ENCODE data around the gene EXOC6B. TPM values are rescaled to one million over a fixed set of nuclear protein-coding genes. Genes with fewer than 3 reads are reported as not detected.

The EXOC6B gene
- total RNA-seq, 6 experiments from 2014 or later, result 7.8 to 15.1 (median 9.1) TPM

GRCh38 chr2:72442270-72442669 is 383.6 kb downstream of the EXOC6B start:
- DNase-seq (no peak), ATAC-seq (no peak)
- Histone ChIP-seq H3K9me3 (no peaks in the 10 kb centered on the region), H3K27ac (no peak overlapping the region), H3K4me3 (no peak overlapping the region), H3K4me1 (no peaks in the 10 kb centered on the region), H3K27me3 (no peaks in the 10 kb centered on the region), H3K36me3 (no peaks in the 10 kb centered on the region)
- WGBS (ENCODE audit: insufficient coverage, low coverage, low lambda C conversion rate, missing lambda C conversion rate), result 91% methylated on average over 2 of the region's 2 CpGs
- TF ChIP-seq POLR2A (IDR thresholded peaks at IDR 0.05), result no peak
- no peak for TF ChIP-seq CTCF (IDR thresholded peaks at IDR 0.05)
- intact Hi-C loops (cut with DNase I), result no loop called here

GRCh38 chr2:72439892-72440291 is 385.9 kb downstream of the EXOC6B start:
- intact Hi-C loops (cut with DNase I), result no loop called here
- WGBS (ENCODE audit: insufficient coverage, low coverage, low lambda C conversion rate, missing lambda C conversion rate), result 91% methylated on average over 5 of the region's 5 CpGs
- no peak for ATAC-seq

GRCh38 chr2:72438364-72438763 is 387.5 kb downstream of the EXOC6B start:
- DNase-seq, result no peak
- 41% methylated on average over 3 of the region's 3 CpGs for WGBS (ENCODE audit: insufficient coverage, low coverage, low lambda C conversion rate, missing lambda C conversion rate)
- Histone ChIP-seq H3K9me3 (no peaks in the 10 kb centered on the region), H3K36me3 (no peaks in the 10 kb centered on the region), H3K27ac (no peak overlapping the region), H3K4me1 (no peaks in the 10 kb centered on the region), H3K27me3 (no peaks in the 10 kb centered on the region), H3K4me3 (no peak overlapping the region)
- ATAC-seq, result peak in 3 of 4 donors; percentile 44 to 95 (median 86)
- TF ChIP-seq POLR2A (IDR thresholded peaks at IDR 0.05) (no peak), CTCF (IDR thresholded peaks at IDR 0.05) (no peak)
- intact Hi-C loops (cut with DNase I), result no loop called here

More at GRCh38 chr2:72439892-72440291, 385.9 kb downstream of the EXOC6B start:
- no peak for DNase-seq
- Histone ChIP-seq H3K27me3 (no peaks in the 10 kb centered on the region), H3K9me3 (no peaks in the 10 kb centered on the region), H3K4me3 (no peak overlapping the region), H3K4me1 (no peaks in the 10 kb centered on the region), H3K36me3 (no peaks in the 10 kb centered on the region), H3K27ac (no peak overlapping the region)
- no peak for TF ChIP-seq CTCF (IDR thresholded peaks at IDR 0.05)
- TF ChIP-seq POLR2A (IDR thresholded peaks at IDR 0.05), result no peak

GRCh38 chr2:72431737-72432136 is 394.1 kb downstream of the EXOC6B start:
- Histone ChIP-seq H3K9me3 (no peaks in the 10 kb centered on the region), H3K4me3 (no peak overlapping the region), H3K27me3 (no peaks in the 10 kb centered on the region), H3K4me1 (no peaks in the 10 kb centered on the region), H3K27ac (no peak overlapping the region), H3K36me3 (no peaks in the 10 kb centered on the region)
- TF ChIP-seq POLR2A (IDR thresholded peaks at IDR 0.05) (no peak), CTCF (IDR thresholded peaks at IDR 0.05) (no peak)
- DNase-seq (no peak), ATAC-seq (no peak)
- intact Hi-C loops (cut with DNase I), result no loop called here
- 97% methylated on average over 4 of the region's 4 CpGs for WGBS (ENCODE audit: insufficient coverage, low coverage, low lambda C conversion rate, missing lambda C conversion rate)
